ENCODE data around the gene AMBRA1. TPM values are rescaled to one million over a fixed set of nuclear protein-coding genes. Genes with fewer than 3 reads are reported as not detected.
A peak's percentile ranks its signal among the peaks of the same experiment; 100 is the strongest.

The AMBRA1 gene
- total RNA-seq, 3 donors from 2014 or later (not counting 1 experiment from before 2014, with no cell fraction given), result 41.3 to 52.7 (median 46.2) TPM

- H3K36me3 ChIP-seq (ENCODE audit: control insufficient read depth, insufficient read depth, low read length), result no peaks in the 10 kb centered on the region
- H3K4me3 Mint-ChIP-seq, result no peak overlapping the region
- no peaks in the 10 kb centered on the region for H3K27me3 ChIP-seq (ENCODE audit: control insufficient read depth, insufficient read depth, low read length)
- no peak overlapping the region for H3K27ac Mint-ChIP-seq
- DNase-seq (no peak), ATAC-seq (no peak)
- H3K4me3 ChIP-seq (ENCODE audit: low read length), result no peak overlapping the region
- no peaks in the 10 kb centered on the region for H3K9me3 ChIP-seq (ENCODE audit: control insufficient read depth, insufficient read depth, low read length)
- no peaks in the 10 kb centered on the region for H3K27me3 Mint-ChIP-seq (ENCODE audit: low read depth in 2 of 2)
- WGBS (ENCODE audit: insufficient coverage), result no CpG with 5 or more reads among the region's 1 CpG
- H3K9me3 Mint-ChIP-seq, result no peaks in the 10 kb centered on the region
- H3K4me1 Mint-ChIP-seq, result peaks cover 26 to 47% of the 10 kb centered on the region in 2 donors
- H3K4me1 ChIP-seq (ENCODE audit: control insufficient read depth, insufficient read depth, low read length), result no peaks in the 10 kb centered on the region
- no peaks in the 10 kb centered on the region for H3K36me3 Mint-ChIP-seq
- H3K27ac ChIP-seq (ENCODE audit: low read length), result no peak overlapping the region
- intact Hi-C loops (cut with micrococcal nuclease), result no loop called here
- no peak for TF ChIP-seq CTCF (IDR thresholded peaks at IDR 0.05)
Measured at GRCh38 chr11:46477136-46477535, 116.7 kb downstream of the AMBRA1 start.

DNA sequence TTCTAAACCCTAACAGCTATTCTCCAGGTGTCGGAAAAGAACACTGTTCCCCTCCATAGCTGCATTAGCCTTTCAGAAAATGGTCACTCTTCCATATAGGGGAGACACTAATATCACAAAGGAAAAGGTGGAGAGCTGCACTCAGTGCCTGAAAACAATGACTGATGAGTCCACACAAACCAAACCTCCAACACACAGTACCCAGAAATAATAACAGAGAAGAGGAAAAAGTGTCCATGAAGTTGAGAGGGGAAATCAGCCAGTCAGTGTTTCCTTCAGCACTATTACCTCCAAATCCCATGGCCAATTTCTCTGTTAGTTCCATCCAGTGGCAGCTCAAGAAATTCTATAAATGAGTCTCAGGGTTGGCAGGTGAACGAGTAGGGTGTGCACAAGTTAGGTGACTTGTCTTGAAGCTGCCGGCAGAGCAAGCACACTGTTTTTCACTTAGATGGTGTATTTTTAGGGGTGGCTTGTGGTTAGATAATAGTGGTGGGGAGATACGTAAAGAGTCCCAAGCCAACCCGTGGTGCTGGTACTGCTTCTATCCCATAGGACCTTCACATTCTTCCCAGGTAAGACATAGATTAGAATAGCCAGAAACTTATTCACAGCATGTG, 117.8 kb downstream of the AMBRA1 start:
- no peaks in the 10 kb centered on the region for H3K4me1 ChIP-seq (ENCODE audit: control insufficient read depth, insufficient read depth, low read length)
- DNase-seq, result no peak
- no peak for ATAC-seq
- no peak for TF ChIP-seq CTCF (IDR thresholded peaks at IDR 0.05)
- Mint-ChIP-seq H3K27me3 (ENCODE audit: low read depth in 2 of 2) (no peaks in the 10 kb centered on the region), H3K9me3 (no peaks in the 10 kb centered on the region), H3K4me3 (no peak overlapping the region), H3K36me3 (no peaks in the 10 kb centered on the region), H3K4me1 (peaks cover 26 to 47% of the 10 kb centered on the region in 2 donors), H3K27ac (peak overlapping the region in 1 of 2 donors; percentile 49)
- no peaks in the 10 kb centered on the region for H3K36me3 ChIP-seq (ENCODE audit: control insufficient read depth, insufficient read depth, low read length)
- 73% methylated on average over 3 of the region's 5 CpGs for WGBS (ENCODE audit: insufficient coverage)
- intact Hi-C loops (cut with micrococcal nuclease), result no loop called here
- H3K27me3 ChIP-seq (ENCODE audit: control insufficient read depth, insufficient read depth, low read length), result no peaks in the 10 kb centered on the region
- no peaks in the 10 kb centered on the region for H3K9me3 ChIP-seq (ENCODE audit: control insufficient read depth, insufficient read depth, low read length)
- no peak overlapping the region for H3K27ac ChIP-seq (ENCODE audit: low read length)
- no peak overlapping the region for H3K4me3 ChIP-seq (ENCODE audit: low read length)

DNA sequence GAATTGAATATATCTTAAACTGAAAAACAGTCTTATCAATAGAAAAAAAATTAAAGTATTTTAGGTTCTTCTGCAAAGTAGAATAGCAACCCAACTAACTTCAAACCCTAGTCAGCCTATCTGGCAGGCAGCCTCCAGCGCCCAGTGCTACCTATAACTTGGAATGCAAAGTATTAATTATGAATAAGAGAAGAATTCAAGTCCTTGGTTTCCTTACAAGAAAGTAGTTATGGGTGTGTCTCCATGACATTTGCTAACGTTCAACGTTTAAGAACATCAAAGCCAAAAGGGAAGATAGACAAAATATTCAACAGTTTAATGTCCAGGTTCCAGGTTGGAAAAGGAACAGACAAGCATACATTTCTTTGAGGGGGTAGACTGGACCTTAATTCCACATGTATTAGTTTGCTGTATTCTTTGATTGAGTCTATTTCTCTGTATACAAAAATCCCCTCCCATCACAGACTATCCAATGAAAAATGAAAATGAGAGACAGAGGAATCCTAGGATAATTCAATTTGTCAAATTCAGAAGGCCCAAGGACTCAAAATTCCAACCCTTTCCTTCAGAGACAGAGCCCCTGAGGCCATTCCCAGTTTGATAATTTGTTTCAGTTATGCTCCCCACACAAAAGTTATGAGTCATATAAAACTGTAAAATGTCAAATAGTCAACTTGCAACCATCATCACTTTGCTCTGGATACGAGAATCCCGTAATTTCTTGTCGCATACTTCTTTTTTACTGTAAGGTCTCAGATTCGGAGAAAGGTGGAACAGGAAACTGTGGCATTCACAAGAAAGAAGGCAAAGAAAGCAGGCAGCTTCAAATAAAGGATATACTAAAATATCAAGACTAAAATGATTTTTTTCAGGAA, 118.5 kb downstream of the AMBRA1 start:
- Histone ChIP-seq H3K27me3 (ENCODE audit: control insufficient read depth, insufficient read depth, low read length) (no peaks in the 10 kb centered on the region), H3K27ac (ENCODE audit: low read length) (no peak overlapping the region), H3K9me3 (ENCODE audit: control insufficient read depth, insufficient read depth, low read length) (no peaks in the 10 kb centered on the region), H3K36me3 (ENCODE audit: control insufficient read depth, insufficient read depth, low read length) (no peaks in the 10 kb centered on the region), H3K4me1 (ENCODE audit: control insufficient read depth, insufficient read depth, low read length) (no peaks in the 10 kb centered on the region), H3K4me3 (ENCODE audit: low read length) (no peak overlapping the region)
- 95% methylated on average over 6 of the region's 7 CpGs for WGBS (ENCODE audit: insufficient coverage)
- TF ChIP-seq CTCF (IDR thresholded peaks at IDR 0.05), result no peak
- no peak for ATAC-seq
- Mint-ChIP-seq H3K27me3 (ENCODE audit: low read depth in 2 of 2) (no peaks in the 10 kb centered on the region), H3K9me3 (no peaks in the 10 kb centered on the region), H3K27ac (peak overlapping the region in 1 of 2 donors; percentile 49), H3K36me3 (no peaks in the 10 kb centered on the region), H3K4me3 (no peak overlapping the region), H3K4me1 (peaks cover 26 to 47% of the 10 kb centered on the region in 2 donors)
- intact Hi-C loops (cut with micrococcal nuclease), result no loop called here
- DNase-seq, result no peak

Measured in natural killer cell (primary cell).